IPS DF 6.9 (cell line): ENCODE measurements around the gene CELSR2.

Experiments used
- DNase-seq: peaks from one replicate; pipeline ENCODE4 v3.0.0-alpha.2; 2013; ENCODE audit warnings: low read depth, low spot score
- H3K27ac ChIP-seq: one replicate; pipeline ENCODE4 v1.5.1; 2013; ENCODE audit warnings: low read length, control low read depth
- H3K27me3 ChIP-seq: 2 replicates; pipeline ENCODE4 v1.6.1; 2013; ENCODE audit warnings: mild to moderate bottlenecking, low read length; ENCODE audit not compliant: control insufficient read depth, insufficient read depth
- H3K36me3 ChIP-seq: 2 replicates; pipeline ENCODE4 v1.6.1; 2013; ENCODE audit warnings: low read length; ENCODE audit not compliant: control insufficient read depth, insufficient read depth
- H3K4me1 ChIP-seq: 2 replicates; pipeline ENCODE4 v1.6.1; 2013; ENCODE audit warnings: low read length; ENCODE audit not compliant: control insufficient read depth, insufficient read depth
- H3K4me3 ChIP-seq: 2 replicates; pipeline ENCODE4 v1.5.1; 2013; ENCODE audit warnings: mild to moderate bottlenecking, low read length
- H3K9me3 ChIP-seq: 2 replicates; pipeline ENCODE4 v1.6.1; 2013; ENCODE audit warnings: low read length, inconsistent platforms; ENCODE audit not compliant: control insufficient read depth, insufficient read depth
- WGBS: extraction: QIAGEN DNeasy Blood & Tissue Kit; methylation state at CpG from one replicate; pipeline ENCODE4 v1.1.7; 2013; ENCODE audit warnings: mixed read lengths, missing lambda C conversion rate; ENCODE audit not compliant: insufficient read length, insufficient coverage; 5-methylcytosine and 5-hydroxymethylcytosine counted together

The CELSR2 gene

DNA sequence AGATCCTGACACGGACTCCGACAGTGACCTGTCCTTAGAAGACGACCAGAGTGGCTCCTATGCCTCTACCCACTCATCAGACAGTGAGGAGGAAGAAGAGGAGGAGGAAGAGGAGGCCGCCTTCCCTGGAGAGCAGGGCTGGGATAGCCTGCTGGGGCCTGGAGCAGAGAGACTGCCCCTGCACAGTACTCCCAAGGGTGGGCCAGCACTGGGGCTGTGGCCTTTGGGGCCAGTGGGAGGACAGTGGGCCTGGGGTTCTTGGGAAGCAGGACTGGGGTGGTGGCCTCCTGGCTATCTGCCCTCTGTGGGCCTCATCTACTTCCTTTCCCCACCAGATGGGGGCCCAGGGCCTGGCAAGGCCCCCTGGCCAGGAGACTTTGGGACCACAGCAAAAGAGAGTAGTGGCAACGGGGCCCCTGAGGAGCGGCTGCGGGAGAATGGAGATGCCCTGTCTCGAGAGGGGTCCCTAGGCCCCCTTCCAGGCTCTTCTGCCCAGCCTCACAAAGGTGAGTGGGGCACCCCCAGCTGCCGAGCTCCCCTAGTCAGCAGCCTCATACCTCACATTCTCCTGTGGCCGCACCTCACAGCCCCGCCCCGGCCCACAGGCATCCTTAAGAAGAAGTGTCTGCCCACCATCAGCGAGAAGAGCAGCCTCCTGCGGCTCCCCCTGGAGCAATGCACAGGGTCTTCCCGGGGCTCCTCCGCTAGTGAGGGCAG is 23.6 kb downstream of the CELSR2 start:
- H3K27me3 ChIP-seq: no peaks in the 10 kb centered on the region
- WGBS: no CpG with 5 or more reads among the region's 16 CpGs
- no peak overlapping the region for H3K4me3 ChIP-seq
- no peak for DNase-seq
- no peak overlapping the region for H3K27ac ChIP-seq
- peaks cover 3% of the 10 kb centered on the region; the same call in 1 of the 2 replicates for H3K4me1 ChIP-seq
- H3K9me3 ChIP-seq: no peaks in the 10 kb centered on the region
- peaks cover 21% of the 10 kb centered on the region for H3K36me3 ChIP-seq

DNA sequence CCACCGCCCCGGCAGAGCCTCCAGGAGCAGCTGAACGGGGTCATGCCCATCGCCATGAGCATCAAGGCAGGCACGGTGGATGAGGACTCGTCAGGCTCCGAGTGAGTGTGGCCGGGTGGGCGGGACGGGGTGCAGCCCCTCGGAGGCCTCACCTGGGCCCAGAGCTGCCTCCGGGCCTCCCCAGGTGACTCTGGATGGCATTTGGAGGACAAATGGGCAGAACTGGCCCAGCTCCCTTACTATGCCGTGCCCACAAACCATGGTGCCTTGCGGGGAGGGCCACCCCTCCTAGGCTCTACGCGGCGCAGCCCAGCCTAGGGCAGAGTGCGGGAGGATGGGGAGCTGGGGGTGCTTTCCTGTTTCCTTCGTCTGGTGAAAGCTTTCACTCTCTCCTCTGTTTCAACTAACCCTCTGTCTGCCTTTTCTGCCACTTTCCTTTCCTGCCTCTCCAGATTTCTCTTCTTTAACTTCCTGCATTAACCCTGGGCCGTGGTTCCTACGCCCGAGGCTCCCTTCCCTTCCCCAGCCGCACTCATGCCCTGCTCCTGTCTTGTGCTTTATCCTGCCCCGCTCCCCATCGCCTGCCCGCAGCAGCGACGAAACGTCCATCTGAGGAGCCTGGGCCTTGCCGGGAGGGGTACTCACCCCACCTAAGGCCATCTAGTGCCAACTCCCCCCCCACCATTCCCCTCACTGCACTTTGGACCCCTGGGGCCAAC is 24.4 kb downstream of the CELSR2 start:
- Histone ChIP-seq H3K4me3 (no peak overlapping the region), H3K9me3 (no peaks in the 10 kb centered on the region), H3K27ac (no peak overlapping the region), H3K36me3 (peaks cover 23% of the 10 kb centered on the region), H3K27me3 (no peaks in the 10 kb centered on the region), H3K4me1 (peaks cover 3% of the 10 kb centered on the region; the same call in 1 of the 2 replicates)
- no CpG with 5 or more reads among the region's 30 CpGs for WGBS
- no peak for DNase-seq

DNA sequence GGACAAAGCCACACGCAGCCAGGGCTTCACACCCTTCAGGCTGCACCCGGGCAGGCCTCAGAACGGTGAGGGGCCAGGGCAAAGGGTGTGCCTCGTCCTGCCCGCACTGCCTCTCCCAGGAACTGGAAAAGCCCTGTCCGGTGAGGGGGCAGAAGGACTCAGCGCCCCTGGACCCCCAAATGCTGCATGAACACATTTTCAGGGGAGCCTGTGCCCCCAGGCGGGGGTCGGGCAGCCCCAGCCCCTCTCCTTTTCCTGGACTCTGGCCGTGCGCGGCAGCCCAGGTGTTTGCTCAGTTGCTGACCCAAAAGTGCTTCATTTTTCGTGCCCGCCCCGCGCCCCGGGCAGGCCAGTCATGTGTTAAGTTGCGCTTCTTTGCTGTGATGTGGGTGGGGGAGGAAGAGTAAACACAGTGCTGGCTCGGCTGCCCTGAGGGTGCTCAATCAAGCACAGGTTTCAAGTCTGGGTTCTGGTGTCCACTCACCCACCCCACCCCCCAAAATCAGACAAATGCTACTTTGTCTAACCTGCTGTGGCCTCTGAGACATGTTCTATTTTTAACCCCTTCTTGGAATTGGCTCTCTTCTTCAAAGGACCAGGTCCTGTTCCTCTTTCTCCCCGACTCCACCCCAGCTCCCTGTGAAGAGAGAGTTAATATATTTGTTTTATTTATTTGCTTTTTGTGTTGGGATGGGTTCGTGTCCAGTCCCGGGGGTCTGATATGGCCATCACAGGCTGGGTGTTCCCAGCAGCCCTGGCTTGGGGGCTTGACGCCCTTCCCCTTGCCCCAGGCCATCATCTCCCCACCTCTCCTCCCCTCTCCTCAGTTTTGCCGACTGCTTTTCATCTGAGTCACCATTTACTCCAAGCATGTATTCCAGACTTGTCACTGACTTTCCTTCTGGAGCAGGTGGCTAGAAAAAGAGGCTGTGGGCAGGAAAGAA is 25.5 kb downstream of the CELSR2 start:
- Histone ChIP-seq H3K9me3 (no peaks in the 10 kb centered on the region), H3K4me1 (peaks cover 3% of the 10 kb centered on the region; the same call in 1 of the 2 replicates), H3K36me3 (peaks cover 15% of the 10 kb centered on the region), H3K27me3 (no peaks in the 10 kb centered on the region), H3K27ac (no peak overlapping the region), H3K4me3 (no peak overlapping the region)
- WGBS: no CpG with 5 or more reads among the region's 24 CpGs
- DNase-seq: no peak

DNA sequence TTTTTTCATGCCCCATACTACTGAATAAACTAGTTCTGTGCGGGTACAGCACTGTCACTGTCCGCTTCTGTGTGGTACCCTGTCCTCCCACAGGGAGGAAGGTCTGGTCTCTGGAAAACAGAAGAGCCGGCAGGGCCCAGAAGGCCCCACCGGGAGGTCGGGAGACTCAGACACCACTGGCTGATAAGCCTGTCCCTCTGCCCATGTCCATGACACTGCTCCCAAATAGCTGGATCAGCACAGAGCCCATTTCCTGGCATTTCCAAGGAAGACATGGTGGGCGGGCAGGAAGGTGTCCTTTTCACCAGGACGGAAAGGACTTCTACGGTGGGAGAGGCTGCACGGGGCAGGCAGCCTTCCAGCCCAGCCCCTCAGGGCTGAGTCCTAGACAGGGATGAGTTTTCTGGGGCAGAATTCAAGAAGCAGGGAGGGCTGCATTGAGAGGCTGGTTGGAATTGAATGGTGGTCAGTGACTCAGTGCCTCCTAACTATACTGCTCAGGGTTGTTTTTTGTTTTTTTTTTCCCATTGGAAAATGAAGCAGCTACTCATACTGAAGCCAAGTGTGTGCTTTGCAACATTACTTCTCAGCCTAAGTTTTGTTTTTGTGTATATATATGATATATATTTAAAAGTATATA is 26.5 kb downstream of the CELSR2 start:
- Histone ChIP-seq H3K4me3 (no peak overlapping the region), H3K27me3 (no peaks in the 10 kb centered on the region), H3K27ac (no peak overlapping the region), H3K36me3 (peaks cover 13% of the 10 kb centered on the region), H3K9me3 (no peaks in the 10 kb centered on the region), H3K4me1 (peaks cover 3% of the 10 kb centered on the region; the same call in 1 of the 2 replicates)
- no peak for DNase-seq
- no CpG with 5 or more reads among the region's 9 CpGs for WGBS

DNA sequence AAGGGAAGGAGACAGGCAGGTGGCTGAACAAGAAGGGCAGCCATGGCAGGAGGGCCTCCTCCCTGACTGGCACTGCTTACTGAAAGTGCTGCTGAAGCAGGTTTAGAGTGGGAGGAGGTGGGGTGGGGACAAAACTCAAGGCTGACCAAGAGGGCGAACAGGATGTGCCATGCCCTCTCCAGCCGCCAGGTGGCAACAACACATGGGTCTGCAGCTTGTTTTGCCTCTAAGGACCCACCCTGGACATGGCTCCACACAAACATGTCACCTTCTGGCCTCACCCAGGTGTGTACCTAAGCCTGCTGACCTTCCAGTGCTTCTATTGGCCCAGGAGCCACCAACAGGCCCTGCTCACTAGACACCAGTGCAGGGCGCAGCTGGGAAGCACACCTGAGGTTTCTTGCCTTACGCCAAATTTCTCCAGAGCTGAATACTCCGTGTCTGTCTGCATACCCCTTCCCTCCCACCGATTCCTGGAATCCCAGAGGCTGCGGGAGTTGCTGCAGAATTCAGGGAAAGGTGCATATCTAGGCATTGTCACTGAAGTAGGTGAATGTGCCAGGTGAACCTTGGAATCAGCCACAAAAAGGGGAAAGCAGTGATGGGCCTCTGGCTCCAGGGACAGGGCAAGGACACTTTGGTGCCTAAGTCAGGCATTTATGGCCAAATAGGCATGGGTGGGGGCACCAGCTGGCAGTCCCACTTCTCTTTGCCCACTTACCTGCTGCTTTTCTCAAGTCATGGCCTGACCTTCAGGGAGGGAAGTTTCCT is 28.3 kb downstream of the CELSR2 start:
- H3K4me1 ChIP-seq: peaks cover 3% of the 10 kb centered on the region

DNA sequence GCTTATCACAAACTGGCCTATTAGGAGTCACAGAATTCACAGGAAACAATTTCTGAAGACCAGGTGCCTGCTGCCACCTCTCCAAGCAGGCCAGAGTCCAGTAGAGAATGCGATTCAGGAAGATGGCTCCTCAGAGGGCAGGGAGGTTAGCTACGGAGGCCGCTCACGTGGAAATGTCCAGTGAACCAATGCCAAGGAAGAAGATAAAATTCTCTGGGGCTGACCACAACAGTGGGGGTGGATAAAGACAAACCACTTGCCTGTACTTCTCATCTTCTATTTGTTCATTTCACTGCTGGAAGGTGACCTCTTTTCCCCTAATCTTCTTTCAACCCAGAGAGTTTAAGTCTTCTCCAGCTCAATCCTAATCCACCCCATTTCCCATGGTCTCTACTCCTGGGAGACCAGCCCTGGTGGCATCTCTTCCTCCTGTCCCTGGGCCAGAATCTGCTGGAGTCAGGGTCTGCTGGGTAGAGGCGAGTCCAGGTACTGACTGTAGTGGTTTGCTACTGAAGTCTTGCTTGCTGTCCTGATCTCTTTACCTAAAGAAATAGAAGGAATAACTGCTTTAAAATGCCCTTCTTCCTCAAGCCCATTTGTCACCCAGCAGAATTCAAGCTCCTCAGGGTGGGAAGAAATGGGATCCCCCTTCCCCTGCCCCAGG is 30.4 kb downstream of the CELSR2 start:
- H3K9me3 ChIP-seq: no peaks in the 10 kb centered on the region
- no peak for DNase-seq
- WGBS: no CpG with 5 or more reads among the region's 5 CpGs
- H3K36me3 ChIP-seq: peaks cover 7% of the 10 kb centered on the region; the same call in 1 of the 2 replicates
- H3K4me1 ChIP-seq: peaks cover 5% of the 10 kb centered on the region
- no peak overlapping the region for H3K27ac ChIP-seq
- no peaks in the 10 kb centered on the region for H3K27me3 ChIP-seq
- no peak overlapping the region for H3K4me3 ChIP-seq

More for the DNA sequence above, 28.3 kb downstream of the CELSR2 start:
- Histone ChIP-seq H3K36me3 (peaks cover 7% of the 10 kb centered on the region), H3K4me3 (no peak overlapping the region), H3K9me3 (no peaks in the 10 kb centered on the region), H3K27ac (no peak overlapping the region), H3K27me3 (no peaks in the 10 kb centered on the region)
- no CpG with 5 or more reads among the region's 7 CpGs for WGBS
- peak; percentile 82 for DNase-seq

DNA sequence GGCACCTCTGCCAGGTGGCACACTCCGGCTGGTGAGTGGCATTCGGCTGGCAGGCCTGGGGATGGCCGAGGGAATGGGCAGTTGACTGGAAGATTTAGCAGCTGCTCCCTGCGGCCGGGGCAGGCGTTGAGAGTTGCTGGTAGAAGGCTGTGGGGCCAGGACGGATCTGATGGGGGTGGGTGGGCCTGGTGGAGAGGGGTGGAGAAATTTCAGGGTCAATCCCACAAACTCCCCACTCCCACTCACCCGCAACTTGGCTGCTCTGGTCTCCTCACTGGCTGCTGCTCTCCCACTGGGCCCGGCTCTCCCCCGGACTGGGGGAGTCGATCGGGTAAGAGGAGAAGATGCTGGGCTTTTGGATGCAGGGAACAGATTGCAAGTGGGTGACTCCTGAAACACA is 31.5 kb downstream of the CELSR2 start:
- Histone ChIP-seq H3K9me3 (no peaks in the 10 kb centered on the region), H3K27ac (no peak overlapping the region), H3K4me1 (peaks cover 5% of the 10 kb centered on the region; the same call in 1 of the 2 replicates), H3K4me3 (no peak overlapping the region), H3K36me3 (peaks cover 7% of the 10 kb centered on the region; the same call in 1 of the 2 replicates), H3K27me3 (no peaks in the 10 kb centered on the region)
- no CpG with 5 or more reads among the region's 12 CpGs for WGBS
- DNase-seq: no peak

DNA sequence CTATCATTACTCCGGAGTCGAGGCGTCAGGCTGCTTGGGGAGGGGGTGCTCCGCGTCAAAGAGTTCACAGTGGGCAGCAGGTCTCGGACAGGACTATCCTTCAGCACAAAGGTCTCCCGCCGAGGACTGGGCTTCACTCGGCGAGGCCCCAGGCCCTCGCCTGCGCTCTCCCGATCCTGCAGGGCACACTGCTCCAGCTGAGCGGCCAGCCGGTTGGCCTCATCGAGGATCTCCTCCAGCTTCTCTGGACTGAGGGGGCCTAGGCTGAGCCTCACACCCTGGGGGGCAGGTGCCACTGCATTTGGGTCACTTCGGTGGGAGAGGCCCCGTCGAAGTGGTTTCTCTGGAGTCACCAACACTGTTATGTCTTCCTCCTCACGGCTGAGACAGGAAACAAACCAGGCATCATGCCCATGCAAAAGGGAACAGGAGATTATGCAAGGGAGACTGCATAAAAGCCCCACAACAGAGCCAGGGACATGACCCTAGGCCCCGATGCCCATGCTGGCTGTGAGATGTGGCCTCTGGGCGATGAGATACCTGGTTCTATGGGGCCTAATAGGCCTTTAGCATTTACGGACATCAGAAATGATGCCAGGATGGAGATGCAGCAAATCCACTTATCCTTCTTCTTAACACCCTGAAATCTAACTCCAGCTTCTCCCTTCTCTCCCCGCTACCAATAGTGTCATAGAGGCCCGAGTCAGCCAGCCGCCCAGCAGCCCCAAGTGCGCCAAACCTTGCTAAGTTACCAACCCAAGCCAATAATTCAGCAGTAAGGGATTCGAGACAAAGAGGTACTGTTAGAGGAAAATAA is 32.5 kb downstream of the CELSR2 start:
- peaks cover 7% of the 10 kb centered on the region; the same call in 1 of the 2 replicates for H3K36me3 ChIP-seq
- peaks cover 5% of the 10 kb centered on the region; the same call in 1 of the 2 replicates for H3K4me1 ChIP-seq
- H3K9me3 ChIP-seq: no peaks in the 10 kb centered on the region
- H3K27me3 ChIP-seq: no peaks in the 10 kb centered on the region
- DNase-seq: no peak
- no CpG with 5 or more reads among the region's 28 CpGs for WGBS
- H3K4me3 ChIP-seq: peak overlapping the region; percentile 94; the same call in 1 of the 2 replicates
- no peak overlapping the region for H3K27ac ChIP-seq
